ENCODE data around the gene SEPHS1.

Gene SEPHS1

GRCh38 chr10:13302821-13303555, 45.1 kb downstream of the SEPHS1 start:
- no peak for DNase-seq (ENCODE audit: low spot score)
- TF ChIP-seq CTCF (IDR thresholded peaks at IDR 0.05): no peak
- Histone ChIP-seq H3K4me3 (peak overlapping the region; percentile 78), H3K27ac (no peak overlapping the region)

GRCh38 chr10:13299437-13300287, 48.4 kb downstream of the SEPHS1 start, which contains the start of gene PHYH:
TSS of gene PHYH (minus strand) at chr10:13300064. CDS start at chr10:13300042, 22 bp downstream.
- DNase-seq (ENCODE audit: low spot score): peak; percentile 95
- Histone ChIP-seq H3K4me3 (peak within 1 kb of the TSS; percentile 96), H3K27ac (peak within 1 kb of the TSS; percentile 98 to 99)
- TF ChIP-seq CTCF (IDR thresholded peaks at IDR 0.05): no peak

GRCh38 chr10:13298748-13299436, 49.2 kb downstream of the SEPHS1 start:
- no peak for TF ChIP-seq CTCF (IDR thresholded peaks at IDR 0.05)

GRCh38 chr10:13296476-13296875, 51.6 kb downstream of the SEPHS1 start:
- DNase-seq (ENCODE audit: low spot score): no peak

More at GRCh38 chr10:13298748-13299436, 49.2 kb downstream of the SEPHS1 start:
- Histone ChIP-seq H3K27ac (peak overlapping the region; percentile 98 to 99), H3K4me3 (peak overlapping the region; percentile 96)
- DNase-seq (ENCODE audit: low spot score): no peak

GRCh38 chr10:13294784-13295183, 53.3 kb downstream of the SEPHS1 start:
- no peak overlapping the region for H3K4me3 ChIP-seq
- H3K27ac ChIP-seq: no peak overlapping the region
- DNase-seq (ENCODE audit: low spot score): no peak
- TF ChIP-seq CTCF (IDR thresholded peaks at IDR 0.05): no peak

More at GRCh38 chr10:13296476-13296875, 51.6 kb downstream of the SEPHS1 start:
- no peak overlapping the region for H3K27ac ChIP-seq
- H3K4me3 ChIP-seq: no peak overlapping the region
- TF ChIP-seq CTCF (IDR thresholded peaks at IDR 0.05): no peak

- no peak overlapping the region for H3K4me3 ChIP-seq
- no peak for TF ChIP-seq CTCF (IDR thresholded peaks at IDR 0.05)
- peak; percentile 19 for DNase-seq (ENCODE audit: low spot score)
- no peak overlapping the region for H3K27ac ChIP-seq
These were observed 56.0 kb downstream of the SEPHS1 start for GRCh38 chr10:13291821-13292773.

Data from coronary artery (tissue), 2 donors.